ENCODE data around the gene NPSR1. TPM values are rescaled to one million over a fixed set of nuclear protein-coding genes. Genes with fewer than 3 reads are reported as not detected.

Gene NPSR1
- total RNA-seq, 4 donors from 2014 or later, result 0.95 to 9.7 TPM; not detected in 2

DNA sequence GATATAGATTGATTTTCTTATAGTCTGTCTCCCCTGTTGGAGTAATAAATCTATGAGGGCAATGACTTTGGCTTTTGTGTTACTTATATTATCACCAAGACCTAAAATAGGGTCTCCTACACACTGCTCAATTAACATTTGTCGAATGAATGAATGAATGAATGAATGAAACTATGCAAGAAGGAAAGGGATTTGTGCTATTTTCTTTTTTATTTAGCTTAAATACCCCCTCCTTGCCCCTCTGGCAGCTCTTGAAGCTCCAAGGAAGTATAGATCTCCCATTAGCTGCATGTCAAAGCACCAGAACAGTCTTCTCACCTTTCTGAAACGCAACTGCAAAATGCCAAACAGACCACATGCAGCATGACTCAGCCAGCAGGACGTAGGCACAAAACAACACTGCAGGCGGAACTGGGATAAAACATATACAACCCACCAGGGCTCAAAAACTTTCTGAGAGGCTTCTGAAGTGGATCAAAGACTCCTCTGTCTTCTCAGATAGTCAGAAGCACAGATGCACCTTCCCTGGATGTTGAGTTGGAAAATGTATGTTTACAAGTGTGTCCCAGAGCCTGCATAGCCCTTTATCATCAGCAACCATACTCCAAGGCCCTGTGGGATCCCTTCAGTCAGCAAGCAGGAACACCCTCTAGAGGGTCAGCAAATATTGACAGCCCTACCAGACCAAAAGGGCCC lies 187.8 kb downstream of the NPSR1 start:
- in situ Hi-C loops (cut with MboI; ENCODE audit: low pct_ligation_motif_present in 1 of 4, low pct_unique_long_range_greater_than_20kb in 1 of 4, low sequenced_read_pairs in 3 of 4), result no loop called here
- Histone ChIP-seq H3K36me3 (no peaks in the 10 kb centered on the region), H3K27ac (no peak overlapping the region), H3K27me3 (no peaks in the 10 kb centered on the region), H3K9me3 (no peaks in the 10 kb centered on the region), H3K4me3 (no peak overlapping the region), H3K4me1 (no peaks in the 10 kb centered on the region)
- TF ChIP-seq EP300 (IDR thresholded peaks at IDR 0.05; ENCODE audit: low read depth), result no peak
- TF ChIP-seq, protein P1, sequence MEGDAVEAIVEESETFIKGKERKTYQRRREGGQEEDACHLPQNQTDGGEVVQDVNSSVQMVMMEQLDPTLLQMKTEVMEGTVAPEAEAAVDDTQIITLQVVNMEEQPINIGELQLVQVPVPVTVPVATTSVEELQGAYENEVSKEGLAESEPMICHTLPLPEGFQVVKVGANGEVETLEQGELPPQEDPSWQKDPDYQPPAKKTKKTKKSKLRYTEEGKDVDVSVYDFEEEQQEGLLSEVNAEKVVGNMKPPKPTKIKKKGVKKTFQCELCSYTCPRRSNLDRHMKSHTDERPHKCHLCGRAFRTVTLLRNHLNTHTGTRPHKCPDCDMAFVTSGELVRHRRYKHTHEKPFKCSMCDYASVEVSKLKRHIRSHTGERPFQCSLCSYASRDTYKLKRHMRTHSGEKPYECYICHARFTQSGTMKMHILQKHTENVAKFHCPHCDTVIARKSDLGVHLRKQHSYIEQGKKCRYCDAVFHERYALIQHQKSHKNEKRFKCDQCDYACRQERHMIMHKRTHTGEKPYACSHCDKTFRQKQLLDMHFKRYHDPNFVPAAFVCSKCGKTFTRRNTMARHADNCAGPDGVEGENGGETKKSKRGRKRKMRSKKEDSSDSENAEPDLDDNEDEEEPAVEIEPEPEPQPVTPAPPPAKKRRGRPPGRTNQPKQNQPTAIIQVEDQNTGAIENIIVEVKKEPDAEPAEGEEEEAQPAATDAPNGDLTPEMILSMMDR (IDR thresholded peaks at IDR 0.05), result no peak
- no peak for TF ChIP-seq POLR2A (IDR thresholded peaks at IDR 0.05)
- TF ChIP-seq POLR2AphosphoS5 (IDR thresholded peaks at IDR 0.05), result no peak
- no peak for DNase-seq
- WGBS, 2 donors (ENCODE audit: low coverage in 1 of 2), result 66% methylated on average over 2 to 4 of the region's 4 CpGs
- intact Hi-C loops (cut with DNase I; ENCODE audit: low total_unique reads), result no loop called here

DNA sequence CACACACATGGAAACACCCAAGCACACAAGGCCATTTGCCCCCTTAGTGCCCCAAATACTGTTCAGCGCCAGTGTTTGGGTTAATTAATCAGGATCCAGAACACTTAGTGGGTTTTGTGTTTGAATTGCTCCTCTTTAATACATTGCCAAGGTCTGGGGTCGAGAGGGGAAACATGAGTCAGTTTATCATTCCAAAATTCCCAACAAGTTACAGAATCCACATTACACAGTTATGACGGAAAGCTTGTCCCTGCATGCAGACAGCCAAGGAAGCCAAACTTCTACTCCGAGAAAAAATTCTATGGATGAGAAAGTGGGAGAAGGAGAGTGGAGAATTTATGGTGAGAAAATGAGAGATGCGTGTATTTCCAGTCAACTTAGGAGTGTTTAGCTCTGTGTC lies 189.0 kb downstream of the NPSR1 start:
- no peaks in the 10 kb centered on the region for H3K27me3 ChIP-seq
- no peaks in the 10 kb centered on the region for H3K36me3 ChIP-seq
- intact Hi-C loops (cut with DNase I; ENCODE audit: low total_unique reads), result no loop called here
- in situ Hi-C loops (cut with MboI; ENCODE audit: low pct_ligation_motif_present in 1 of 4, low pct_unique_long_range_greater_than_20kb in 1 of 4, low sequenced_read_pairs in 3 of 4), result no loop called here
- WGBS, 2 donors (ENCODE audit: low coverage in 1 of 2), result 52 to 76% methylated on average over 5 of the region's 5 CpGs
- H3K4me3 ChIP-seq, result no peak overlapping the region
- TF ChIP-seq, protein P1 (IDR thresholded peaks at IDR 0.05), result no peak
- no peak for TF ChIP-seq POLR2A (IDR thresholded peaks at IDR 0.05)
- TF ChIP-seq POLR2AphosphoS5 (IDR thresholded peaks at IDR 0.05), result no peak
- TF ChIP-seq EP300 (IDR thresholded peaks at IDR 0.05; ENCODE audit: low read depth), result no peak
- no peak overlapping the region for H3K27ac ChIP-seq
- no peaks in the 10 kb centered on the region for H3K9me3 ChIP-seq
- no peak for DNase-seq
- H3K4me1 ChIP-seq, result no peaks in the 10 kb centered on the region

DNA sequence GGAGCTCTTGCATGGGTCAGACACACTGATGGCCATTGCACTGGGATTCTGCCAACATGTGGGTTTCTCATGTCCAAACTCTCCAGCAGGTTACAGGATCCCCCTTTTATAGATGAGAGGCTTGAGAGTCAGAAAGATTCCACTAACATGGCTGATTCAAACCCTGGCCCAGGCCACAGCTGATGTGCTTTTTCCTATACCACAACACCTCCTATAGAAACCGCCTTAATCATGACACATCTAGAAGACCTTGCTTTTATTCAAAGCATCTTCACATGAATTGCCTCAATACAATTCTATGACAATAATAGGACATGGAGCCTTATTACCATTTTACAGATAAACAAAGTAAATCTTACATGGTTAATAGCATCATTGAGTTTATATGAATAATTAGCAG lies 190.7 kb downstream of the NPSR1 start:
- 86 to 88% methylated on average over 1 of the region's 1 CpG for WGBS, 2 donors (ENCODE audit: low coverage in 1 of 2)

DNA sequence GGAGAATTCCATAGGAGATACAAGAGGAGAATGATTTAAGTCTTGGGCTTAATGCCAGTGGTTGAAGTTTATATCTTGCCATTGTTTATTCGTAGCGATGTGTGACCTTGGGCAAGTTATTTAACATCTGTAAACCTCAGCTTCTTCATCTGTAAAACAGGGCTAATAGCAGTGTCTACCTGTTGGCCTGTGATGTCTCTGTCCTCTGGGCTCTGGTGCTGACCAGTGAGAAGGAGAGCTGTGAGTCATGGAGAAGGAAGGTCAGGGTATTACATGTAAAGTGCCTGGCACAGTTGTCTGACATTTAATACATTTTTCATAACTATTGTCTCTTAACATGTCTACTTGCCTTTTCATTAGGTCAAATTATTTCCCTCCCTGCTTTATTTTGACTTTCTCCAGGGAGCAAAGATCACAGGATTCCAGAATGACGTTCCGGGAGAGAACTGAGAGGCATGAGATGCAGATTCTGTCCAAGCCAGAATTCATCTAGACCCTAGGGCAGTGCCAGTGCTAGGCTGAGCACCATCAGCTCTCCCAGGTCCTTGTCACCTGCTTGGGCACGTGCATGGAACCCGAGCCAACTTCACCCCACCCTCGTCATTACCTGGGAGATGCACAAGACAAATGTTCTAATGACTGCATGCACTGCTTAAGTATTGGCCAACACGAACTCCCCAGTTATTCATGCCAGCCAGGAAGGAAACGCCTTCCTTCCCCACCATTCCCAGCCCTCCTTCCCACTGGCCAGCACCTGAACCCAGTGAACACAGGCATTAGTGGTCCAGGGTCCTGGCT lies 191.3 kb downstream of the NPSR1 start:
- no peaks in the 10 kb centered on the region for H3K4me1 ChIP-seq
- intact Hi-C loops (cut with DNase I; ENCODE audit: low total_unique reads) (no loop called here), in situ Hi-C loops (cut with MboI; ENCODE audit: low pct_ligation_motif_present in 1 of 4, low pct_unique_long_range_greater_than_20kb in 1 of 4, low sequenced_read_pairs in 3 of 4) (no loop called here)
- no peak for DNase-seq
- no peaks in the 10 kb centered on the region for H3K9me3 ChIP-seq
- no peaks in the 10 kb centered on the region for H3K36me3 ChIP-seq
- H3K4me3 ChIP-seq, result no peak overlapping the region
- H3K27ac ChIP-seq, result no peak overlapping the region
- no peaks in the 10 kb centered on the region for H3K27me3 ChIP-seq
- TF ChIP-seq EP300 (IDR thresholded peaks at IDR 0.05; ENCODE audit: low read depth), result no peak
- TF ChIP-seq POLR2AphosphoS5 (IDR thresholded peaks at IDR 0.05), result no peak
- no peak for TF ChIP-seq POLR2A (IDR thresholded peaks at IDR 0.05)
- TF ChIP-seq, protein P1 (IDR thresholded peaks at IDR 0.05), result no peak
- WGBS, 2 donors (ENCODE audit: low coverage in 1 of 2), result 70 to 88% methylated on average over 2 to 9 of the region's 9 CpGs

More for the DNA sequence above, 190.7 kb downstream of the NPSR1 start:
- TF ChIP-seq POLR2A (IDR thresholded peaks at IDR 0.05) (no peak), EP300 (IDR thresholded peaks at IDR 0.05; ENCODE audit: low read depth) (no peak), POLR2AphosphoS5 (IDR thresholded peaks at IDR 0.05) (no peak)
- TF ChIP-seq, protein P1 (IDR thresholded peaks at IDR 0.05), result no peak
- Histone ChIP-seq H3K4me3 (no peak overlapping the region), H3K27ac (no peak overlapping the region), H3K36me3 (no peaks in the 10 kb centered on the region), H3K9me3 (no peaks in the 10 kb centered on the region), H3K4me1 (no peaks in the 10 kb centered on the region), H3K27me3 (no peaks in the 10 kb centered on the region)
- no peak for DNase-seq
- in situ Hi-C loops (cut with MboI; ENCODE audit: low pct_ligation_motif_present in 1 of 4, low pct_unique_long_range_greater_than_20kb in 1 of 4, low sequenced_read_pairs in 3 of 4), result no loop called here
- intact Hi-C loops (cut with DNase I; ENCODE audit: low total_unique reads), result no loop called here
